ENCODE measurements around the gene SLC32A1.
A peak's percentile ranks its signal among the peaks of the same experiment; 100 is the strongest.

The SLC32A1 gene

DNA sequence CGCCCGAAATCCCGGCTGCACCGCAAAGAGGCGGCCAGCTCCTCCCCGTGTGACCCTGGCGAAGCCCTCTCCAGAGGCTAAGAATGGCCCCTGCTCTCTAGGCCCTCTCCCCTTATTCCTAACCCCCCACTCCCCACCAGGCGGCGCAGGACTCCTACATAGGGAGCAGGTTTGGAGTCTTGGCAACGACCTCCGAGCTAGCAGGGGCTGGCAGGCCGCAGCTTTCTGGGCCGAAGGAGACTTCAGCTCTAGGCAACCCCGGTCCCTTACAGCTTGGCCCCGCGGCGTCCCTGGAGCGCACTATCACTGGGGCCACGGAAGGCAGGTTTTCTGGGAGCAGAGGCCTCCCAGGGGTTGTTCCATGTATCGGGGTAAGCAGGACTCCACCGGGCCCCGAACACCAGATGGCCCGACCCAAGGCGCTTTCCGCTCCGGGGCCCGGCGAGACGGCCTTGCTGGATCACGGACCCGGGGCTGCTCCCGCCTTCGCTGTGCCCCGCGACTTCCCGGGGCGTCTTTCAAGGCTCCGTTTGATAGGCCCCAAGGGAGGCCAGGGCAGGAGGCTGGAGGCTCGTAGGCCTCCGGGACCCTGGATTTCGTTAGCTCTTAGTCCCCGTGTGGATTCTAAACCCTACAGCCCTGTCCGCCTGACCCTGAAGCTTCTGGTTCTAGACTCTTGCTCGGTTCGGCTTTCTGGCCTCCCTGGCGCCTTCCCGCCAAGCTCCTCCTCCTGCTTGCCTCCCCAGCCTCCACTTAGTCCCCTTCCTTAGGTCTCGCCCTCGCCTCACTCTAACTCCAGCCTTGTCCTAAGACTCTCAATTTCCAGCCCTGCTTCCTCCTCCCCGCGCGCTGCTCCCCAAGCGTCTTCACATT is 1.9 kb downstream of the SLC32A1 start:
- no peak for DNase-seq (ENCODE audit: low read depth)

- no peak for DNase-seq (ENCODE audit: low read depth)
These were observed 2.7 kb downstream of the SLC32A1 start for GRCh38 chr20:38726804-38727606.

- DNase-seq (ENCODE audit: low read depth): no peak
These were observed 3.4 kb downstream of the SLC32A1 start for GRCh38 chr20:38727607-38728190.

- DNase-seq (ENCODE audit: low read depth): no peak
These were observed 4.0 kb downstream of the SLC32A1 start for GRCh38 chr20:38728191-38728781.

- DNase-seq (ENCODE audit: low read depth): no peak
These were observed 4.8 kb downstream of the SLC32A1 start for GRCh38 chr20:38728911-38729642.

GRCh38 chr20:38729767-38730166 is 5.5 kb downstream of the SLC32A1 start:
- no peak for DNase-seq (ENCODE audit: low read depth)

GRCh38 chr20:38730167-38730988 is 6.1 kb downstream of the SLC32A1 start:
- no peak for DNase-seq (ENCODE audit: low read depth)

- no peak for DNase-seq (ENCODE audit: low read depth)
These were observed 6.9 kb downstream of the SLC32A1 start for GRCh38 chr20:38730989-38731737.

- DNase-seq (ENCODE audit: low read depth): no peak
These were observed 7.4 kb downstream of the SLC32A1 start for GRCh38 chr20:38731738-38732113.

- no peak for DNase-seq (ENCODE audit: low read depth)
These were observed 8.7 kb downstream of the SLC32A1 start for GRCh38 chr20:38732981-38733380.

DNA sequence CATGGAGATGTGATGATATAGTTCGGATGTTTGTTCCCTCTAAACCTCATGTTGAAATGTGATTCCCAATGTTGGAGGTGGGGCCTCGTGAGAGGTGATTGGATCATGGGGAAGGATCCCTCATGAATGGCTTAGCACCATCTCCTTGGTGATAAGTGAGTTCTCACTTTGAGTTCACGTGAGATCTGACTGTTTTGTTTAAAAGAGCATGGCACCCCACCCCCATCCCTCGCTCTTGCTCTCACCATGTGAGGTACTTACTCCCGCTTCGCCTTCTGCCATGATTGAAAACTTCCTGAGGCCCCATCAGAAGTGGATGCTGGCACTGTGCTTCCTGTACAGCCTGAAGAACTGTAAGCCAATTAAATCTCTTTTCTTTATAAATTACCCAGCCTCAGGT is 10.9 kb downstream of the SLC32A1 start:
- DNase-seq (ENCODE audit: low read depth): no peak

DNA sequence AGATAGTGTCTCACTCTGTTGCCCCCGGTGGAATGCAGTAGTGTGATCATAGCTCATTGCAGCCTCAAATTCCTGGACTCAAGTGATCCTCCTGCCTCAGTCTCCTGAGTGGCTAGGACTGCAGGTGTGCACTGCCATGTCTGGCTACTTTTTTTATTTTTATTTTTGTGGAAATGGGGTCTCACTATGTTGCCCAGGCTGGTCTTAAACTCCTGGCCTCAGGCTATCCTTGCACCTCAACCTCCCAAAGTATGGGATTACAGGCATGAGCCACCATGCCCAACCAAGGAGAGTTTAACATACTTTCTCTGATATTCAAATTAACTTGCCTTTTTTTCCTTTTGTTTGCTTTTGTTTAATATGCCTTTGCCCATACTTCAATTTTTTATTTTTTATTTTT is 13.6 kb downstream of the SLC32A1 start:
- DNase-seq (ENCODE audit: low read depth): no peak

DNA sequence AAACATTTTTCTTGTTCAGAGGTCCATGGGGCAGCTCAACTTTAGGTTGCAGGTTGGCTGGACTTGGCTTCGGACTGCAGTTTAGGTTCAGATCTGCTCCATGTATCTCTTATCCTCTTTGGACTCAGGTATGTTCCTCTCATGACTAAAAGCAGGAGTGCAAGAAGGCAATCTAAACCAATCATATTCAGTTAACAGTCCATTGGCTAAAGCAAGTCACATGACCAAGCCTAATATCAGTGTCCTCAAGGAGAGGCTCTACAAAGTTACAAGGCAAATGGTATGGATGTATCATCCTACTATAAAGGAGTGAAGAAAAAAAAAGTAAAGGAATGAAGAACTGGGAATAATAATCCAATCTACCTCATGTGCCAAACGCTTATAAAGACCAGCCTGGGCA is 21.5 kb downstream of the SLC32A1 start:
- no peak for DNase-seq (ENCODE audit: low read depth)

- DNase-seq (ENCODE audit: low read depth): no peak
These were observed 23.3 kb downstream of the SLC32A1 start for GRCh38 chr20:38747495-38748096.

GRCh38 chr20:38748097-38748860 is 24.0 kb downstream of the SLC32A1 start, which contains the start of gene ACTR5:
TSS of gene ACTR5 (plus strand) at chr20:38748460. CDS start at chr20:38748479, 19 bp downstream.
- DNase-seq (ENCODE audit: low read depth): peak; percentile 76

DNA sequence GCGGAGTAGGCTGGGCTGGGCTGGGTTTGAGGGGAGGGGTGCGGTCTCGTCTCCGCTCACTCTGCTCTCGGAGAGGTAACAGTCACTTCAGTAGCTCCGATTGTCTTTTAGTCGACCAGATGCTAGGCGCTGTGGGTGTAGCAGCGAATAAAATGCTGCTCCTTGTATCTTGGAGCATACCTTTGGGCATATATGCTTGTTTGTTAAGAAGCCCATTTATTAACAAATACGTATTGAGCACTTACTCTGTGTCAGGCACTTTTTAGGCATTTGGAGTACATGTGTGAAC is 24.5 kb downstream of the SLC32A1 start:
- DNase-seq (ENCODE audit: low read depth): no peak

GRCh38 chr20:38751360-38751976 is 27.2 kb downstream of the SLC32A1 start:
- DNase-seq (ENCODE audit: low read depth): no peak

GRCh38 chr20:38752029-38752428 is 27.7 kb downstream of the SLC32A1 start:
- DNase-seq (ENCODE audit: low read depth): no peak

DNA sequence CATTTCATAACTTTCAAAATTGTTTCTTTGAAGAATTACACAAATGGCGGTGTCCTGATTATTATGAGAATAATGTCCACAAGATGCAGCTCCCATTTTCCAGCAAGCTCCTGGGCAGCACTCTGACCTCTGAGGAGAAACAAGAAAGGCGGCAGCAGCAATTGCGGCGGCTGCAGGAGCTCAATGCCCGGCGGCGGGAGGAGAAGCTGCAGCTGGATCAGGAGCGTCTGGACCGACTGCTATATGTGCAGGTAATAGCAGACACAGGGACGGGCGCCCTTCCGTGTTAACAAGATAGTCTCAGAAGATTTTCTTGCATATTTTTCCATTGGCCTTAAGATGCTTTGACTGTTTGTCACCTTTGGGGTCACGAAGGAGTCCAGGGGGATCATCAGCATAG is 30.6 kb downstream of the SLC32A1 start:
- DNase-seq (ENCODE audit: low read depth): no peak

Data from stromal cell of bone marrow (primary cell).